WTC11 (cell line): ENCODE measurements around the gene ACP1. TPM values are rescaled to one million over a fixed set of nuclear protein-coding genes. Genes with fewer than 3 reads are reported as not detected.

ENCODE experiments used
- ATAC-seq: fragments of 200-7000 bp; cut with Tn5 transposase; 2 replicates; pipeline ENCODE4 v1.10.0; 2021; ENCODE audit warnings: mild to moderate bottlenecking, moderate library complexity
- CTCF ChIA-PET: fragments of 300-600 bp; sonication (Branson Sonifier 250); formaldehyde crosslinking; loops from one replicate; lab custom pipeline; 2021; ENCODE audit warnings: antibody characterized with exemption; lab: Charles Lee
- POLR2A ChIA-PET: fragments of 350-600 bp; sonication (Branson Sonifier 250); formaldehyde crosslinking; loops from one replicate; lab custom pipeline; 2021; ENCODE audit warnings: antibody characterized with exemption; lab: Charles Lee
- DNase-seq: peaks from one replicate; pipeline ENCODE4 v3.0.0; 2021; ENCODE audit warnings: low spot score
- H3K27ac Mint-ChIP-seq: 2 replicates; pipeline ENCODE4 v1.8.0; 2021; ENCODE audit warnings: mixed read lengths
- H3K27me3 Mint-ChIP-seq: 2 replicates; pipeline ENCODE4 v1.8.0; 2021; ENCODE audit warnings: low read depth, mild to moderate bottlenecking, moderate library complexity, mixed read lengths
- H3K36me3 Mint-ChIP-seq: 2 replicates; pipeline ENCODE4 v1.8.0; 2021; ENCODE audit warnings: mixed read lengths
- H3K4me1 Mint-ChIP-seq: 2 replicates; pipeline ENCODE4 v1.8.0; 2022; ENCODE audit warnings: mixed read lengths
- H3K4me3 Mint-ChIP-seq: 2 replicates; pipeline ENCODE4 v1.8.0; 2021; ENCODE audit warnings: mild to moderate bottlenecking, moderate library complexity, mixed read lengths
- H3K9me3 Mint-ChIP-seq: 2 replicates; pipeline ENCODE4 v1.8.0; 2021; ENCODE audit warnings: mixed read lengths
- ATF1 ChIP-seq: sonication (generic); formaldehyde crosslinking; IDR thresholded peaks from 2 replicates; pipeline ENCODE4 v1.8.1; 2023; ENCODE audit warnings: mild to moderate bottlenecking, moderate library complexity, missing genetic modification reagents
- CDX4 ChIP-seq: fragments of 250-450 bp; sonication (Bioruptor Pico); IDR thresholded peaks from 2 replicates; pipeline ENCODE4 v1.9.0; 2021; ENCODE audit warnings: moderate library complexity, mild to moderate bottlenecking, inconsistent platforms, borderline replicate concordance
- CREB1 ChIP-seq: sonication (generic); formaldehyde crosslinking; IDR thresholded peaks from 2 replicates; pipeline ENCODE4 v1.8.0; 2023; ENCODE audit warnings: mild to moderate bottlenecking, missing genetic modification reagents
- E2F5 ChIP-seq: sonication (generic); formaldehyde crosslinking; IDR thresholded peaks from 2 replicates; pipeline ENCODE4 v1.8.1; 2022; ENCODE audit warnings: mild to moderate bottlenecking, moderate library complexity, missing genetic modification reagents
- EMX1 ChIP-seq: fragments of 250-450 bp; sonication (Bioruptor Pico); IDR thresholded peaks from 2 replicates; pipeline ENCODE4 v1.8.0; 2021; ENCODE audit warnings: mild to moderate bottlenecking
- HMGXB4 ChIP-seq: sonication (generic); formaldehyde crosslinking; IDR thresholded peaks from 2 replicates; pipeline ENCODE4 v1.8.1; 2023; ENCODE audit warnings: mild to moderate bottlenecking, moderate library complexity, missing genetic modification reagents
- IRF2 ChIP-seq: sonication (generic); formaldehyde crosslinking; IDR thresholded peaks from 2 replicates; pipeline ENCODE4 v1.8.0; 2022; ENCODE audit warnings: low read depth, missing genetic modification reagents, borderline replicate concordance
- MLX ChIP-seq: sonication (generic); formaldehyde crosslinking; IDR thresholded peaks from 2 replicates; pipeline ENCODE4 v1.8.1; 2023; ENCODE audit warnings: mild to moderate bottlenecking, missing genetic modification reagents, moderate library complexity
- NFATC4 ChIP-seq: fragments of 250-450 bp; sonication (Bioruptor Pico); IDR thresholded peaks from 2 replicates; pipeline ENCODE4 v1.9.0; 2021; ENCODE audit warnings: mild to moderate bottlenecking
- USF2 ChIP-seq: sonication (generic); formaldehyde crosslinking; IDR thresholded peaks from 2 replicates; pipeline ENCODE4 v1.8.1; 2023; ENCODE audit warnings: mild to moderate bottlenecking, missing genetic modification reagents, moderate library complexity
- ZNF263 ChIP-seq: sonication (generic); formaldehyde crosslinking; IDR thresholded peaks from 2 replicates; pipeline ENCODE4 v1.8.1; 2022; ENCODE audit warnings: low read depth, mild to moderate bottlenecking, moderate library complexity, missing genetic modification reagents
- ZNF532 ChIP-seq: fragments of 250-450 bp; sonication (Bioruptor Pico); IDR thresholded peaks from 2 replicates; pipeline ENCODE4 v1.9.0; 2021; ENCODE audit warnings: mild to moderate bottlenecking, borderline replicate concordance
- total RNA-seq: library from RNA; stranded (reverse); gene quantifications from 3 replicates; pipeline ENCODE4 v1.2.3, GENCODE V29; 2021

ACP1 gene
- total RNA-seq, 1 experiment from 2014 or later, result 150 TPM

- TF ChIP-seq CDX4 (CRISPR knock-in tag) (no peak), ZNF532 (CRISPR knock-in tag) (no peak), CREB1 (CRISPR knock-in tag) (no peak), ZNF263 (no peak)
Observed at GRCh38 chr2:275466-275865, 10.7 kb downstream of the ACP1 start (continued).

- Mint-ChIP-seq H3K27me3 (no peaks in the 10 kb centered on the region), H3K4me1 (peaks cover 6% of the 10 kb centered on the region), H3K9me3 (no peaks in the 10 kb centered on the region)
- TF ChIP-seq USF2 (CRISPR knock-in tag), result no peak
- no peak for TF ChIP-seq HMGXB4 (CRISPR knock-in tag)
- TF ChIP-seq, all 79 proteins: peak for 0
- Mint-ChIP-seq H3K36me3 (peaks cover 62% of the 10 kb centered on the region), H3K4me3 (no peak overlapping the region), H3K27ac (no peak overlapping the region)
- ATAC-seq, result no peak
- ChIA-PET CTCF (no interaction called here), POLR2A (no interaction called here)
- no peak for DNase-seq
Observed at GRCh38 chr2:278312-278926, 13.7 kb downstream of the ACP1 start.

- DNase-seq, result no peak
- Mint-ChIP-seq H3K4me1 (peaks cover 11% of the 10 kb centered on the region), H3K36me3 (peaks cover 62% of the 10 kb centered on the region), H3K4me3 (no peak overlapping the region), H3K9me3 (no peaks in the 10 kb centered on the region), H3K27me3 (no peaks in the 10 kb centered on the region), H3K27ac (no peak overlapping the region)
- ChIA-PET CTCF (no interaction called here), POLR2A (no interaction called here)
- ATAC-seq, result no peak
- TF ChIP-seq NFATC4 (CRISPR knock-in tag) (no peak), EMX1 (no peak), IRF2 (CRISPR knock-in tag) (no peak), ATF1 (no peak), E2F5 (CRISPR knock-in tag) (no peak), MLX (CRISPR knock-in tag) (no peak)
Observed at GRCh38 chr2:278927-279320, 14.2 kb downstream of the ACP1 start.
